ENCODE results near the gene MSANTD2. TPM values are rescaled to one million over a fixed set of nuclear protein-coding genes. Genes with fewer than 3 reads are reported as not detected.

The MSANTD2 gene
- total RNA-seq, 1 experiment from 2014 or later, result 13.2 TPM

DNA sequence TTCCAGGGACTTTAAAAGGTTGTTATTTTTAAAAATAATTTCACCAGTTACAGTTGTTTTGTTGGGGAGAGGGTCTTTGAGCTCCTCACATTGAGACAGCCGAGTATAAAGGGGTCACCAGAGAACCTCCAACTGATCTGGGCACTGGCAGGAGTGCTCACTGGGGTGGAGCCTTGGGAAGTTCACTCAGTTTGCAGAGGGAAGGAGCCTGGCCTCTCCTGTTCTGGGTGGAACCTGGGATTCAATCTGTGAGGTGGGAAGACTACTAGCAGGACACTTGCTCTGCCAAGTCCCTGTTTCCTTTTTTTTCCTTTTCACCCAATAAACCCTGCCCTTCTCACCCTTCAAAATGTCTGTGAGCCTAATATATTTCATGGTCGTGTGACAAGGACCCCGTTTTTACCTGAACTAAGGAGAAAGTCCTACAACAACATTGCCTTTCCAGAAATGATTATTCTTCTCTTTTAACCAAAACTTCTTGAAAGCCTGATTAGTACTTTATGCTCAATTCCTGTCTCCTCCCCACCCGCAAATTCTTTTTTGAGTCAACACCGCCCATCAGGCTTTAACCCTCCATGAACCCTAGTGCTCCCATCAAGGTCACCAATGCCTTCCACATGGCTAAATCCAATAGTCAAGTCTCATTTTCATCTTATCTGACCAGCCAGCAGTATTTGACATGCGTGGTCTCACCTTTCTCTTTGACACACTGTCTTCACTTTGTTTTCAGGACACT lies 22.0 kb upstream of the MSANTD2 start:
- DNase-seq (ENCODE audit: low spot score), result no peak

GRCh38 chr11:124817036-124817435 lies 16.8 kb upstream of the MSANTD2 start:
- no peak for DNase-seq (ENCODE audit: low spot score)

DNA sequence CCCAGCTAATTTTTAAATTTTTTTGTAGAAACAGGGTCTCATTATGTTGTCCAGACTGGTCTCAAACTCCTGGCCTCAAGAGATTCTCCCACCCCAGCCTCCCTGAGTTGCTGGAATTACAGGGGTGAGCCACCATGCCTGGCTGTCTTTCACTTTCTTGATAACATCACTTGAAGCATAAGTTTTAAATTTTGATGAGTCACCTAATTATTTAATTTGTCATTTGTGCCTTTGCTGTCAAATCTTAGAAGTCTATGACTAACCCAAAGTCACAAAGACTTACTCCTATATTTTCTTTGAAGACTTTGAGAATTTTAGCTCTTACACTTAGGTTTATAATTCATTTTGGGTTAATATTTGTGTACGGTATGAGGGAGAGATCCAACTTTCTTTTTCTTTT lies 14.5 kb upstream of the MSANTD2 start:
- DNase-seq (ENCODE audit: low spot score), result no peak

DNA sequence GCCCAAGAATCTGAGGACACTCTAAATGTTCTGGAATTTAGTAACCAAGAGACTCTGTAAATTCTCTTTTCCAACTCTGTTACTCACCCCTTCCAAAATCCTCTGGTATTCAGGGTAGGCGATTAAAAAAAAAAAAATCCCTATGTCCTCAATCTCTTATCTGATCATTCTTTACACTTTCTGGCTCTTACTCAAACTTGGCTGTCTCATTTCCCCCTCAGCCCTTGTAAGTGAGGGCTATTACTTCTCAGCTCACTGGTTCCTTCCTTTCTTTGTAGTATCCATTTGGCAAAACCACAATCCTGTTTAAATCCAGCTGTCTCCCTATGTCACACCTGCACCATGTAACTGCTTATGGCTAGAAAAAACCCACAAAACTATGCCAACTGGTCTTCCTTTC lies 12.7 kb upstream of the MSANTD2 start:
- DNase-seq (ENCODE audit: low spot score), result peak; percentile 29

DNA sequence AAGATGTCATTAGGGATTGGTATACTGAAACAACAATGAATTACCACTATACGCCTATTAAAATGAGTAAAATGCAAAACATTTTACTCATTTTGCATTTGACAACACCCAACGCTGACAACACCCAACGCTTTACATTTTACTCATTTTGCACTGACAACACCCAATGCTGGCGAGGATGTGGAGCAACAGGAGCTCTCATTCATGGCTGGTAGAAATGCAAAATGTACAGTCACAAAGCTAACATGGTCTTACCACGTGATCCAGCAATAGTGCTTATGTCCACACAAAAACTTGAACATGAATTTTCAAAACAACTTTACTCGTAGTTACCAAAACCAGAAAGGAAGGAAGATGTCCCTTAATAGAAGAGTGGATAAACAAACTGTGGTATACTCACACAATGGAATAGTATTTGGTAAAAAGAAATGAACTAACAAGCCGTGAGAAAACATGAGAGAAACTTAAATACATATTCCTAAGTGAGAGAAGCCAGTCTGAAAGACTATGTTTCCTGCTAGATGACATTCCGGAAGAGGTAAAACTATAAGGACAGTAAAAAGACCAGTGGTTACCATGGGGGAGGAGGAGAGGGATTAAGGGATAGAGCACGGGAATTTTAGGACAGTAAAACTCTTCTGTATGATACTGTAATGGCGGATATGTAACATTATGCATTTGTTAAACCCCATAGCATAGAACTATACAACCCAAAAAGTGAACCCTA lies 11.4 kb upstream of the MSANTD2 start:
- DNase-seq (ENCODE audit: low spot score), result no peak

DNA sequence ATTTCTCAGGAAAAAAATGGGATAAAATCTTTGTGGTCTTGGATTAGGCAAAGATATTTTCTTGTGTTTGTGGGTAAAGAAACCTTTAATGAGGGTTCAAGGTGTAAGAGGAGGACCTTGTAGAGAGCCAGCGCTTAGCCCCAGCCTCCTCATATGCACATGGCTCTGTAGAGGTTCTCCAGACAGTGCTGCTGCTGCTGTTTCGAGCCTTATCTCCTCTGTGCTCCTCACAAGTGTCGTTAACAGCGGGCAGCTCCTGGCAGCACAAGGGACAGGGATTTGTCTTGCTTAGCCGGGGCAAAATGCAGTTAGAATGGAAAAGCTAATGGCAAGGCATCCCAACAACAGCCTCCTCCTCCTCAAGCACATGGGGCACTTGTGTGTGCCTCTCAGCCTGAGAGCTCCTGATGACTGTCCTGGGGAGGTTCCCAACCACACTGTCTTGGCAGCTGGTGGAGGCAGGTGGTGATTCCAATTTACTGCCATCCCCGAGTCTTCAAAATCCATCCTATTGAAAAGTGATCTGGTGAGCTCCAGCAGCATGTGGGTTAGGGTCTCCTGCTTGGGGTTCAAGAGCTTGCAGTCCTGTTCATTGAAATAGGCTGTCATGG lies 7.6 kb upstream of the MSANTD2 start:
- DNase-seq (ENCODE audit: low spot score), result no peak

DNA sequence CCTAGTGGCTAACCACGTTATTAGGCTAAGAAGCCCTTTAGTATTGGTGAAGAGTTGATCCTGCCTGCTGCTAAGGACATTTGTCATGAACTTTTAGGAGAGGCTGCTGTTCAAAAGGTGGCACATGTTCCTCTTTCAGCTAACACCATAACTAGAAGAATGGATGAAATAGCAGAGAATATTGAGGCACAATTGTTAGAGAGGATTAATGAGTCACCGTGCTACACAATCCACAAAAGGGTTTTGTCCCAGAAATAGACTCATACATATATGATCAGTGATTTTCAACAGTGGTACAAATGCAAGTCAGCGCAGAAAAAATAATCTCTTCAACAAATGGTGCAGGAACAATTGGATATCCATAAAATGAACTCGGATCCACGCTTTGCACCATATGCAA lies 7.0 kb upstream of the MSANTD2 start:
- no peak for DNase-seq (ENCODE audit: low spot score)

- DNase-seq (ENCODE audit: low spot score), result no peak
These were observed 4.7 kb upstream of the MSANTD2 start for GRCh38 chr11:124804884-124805283.

DNA sequence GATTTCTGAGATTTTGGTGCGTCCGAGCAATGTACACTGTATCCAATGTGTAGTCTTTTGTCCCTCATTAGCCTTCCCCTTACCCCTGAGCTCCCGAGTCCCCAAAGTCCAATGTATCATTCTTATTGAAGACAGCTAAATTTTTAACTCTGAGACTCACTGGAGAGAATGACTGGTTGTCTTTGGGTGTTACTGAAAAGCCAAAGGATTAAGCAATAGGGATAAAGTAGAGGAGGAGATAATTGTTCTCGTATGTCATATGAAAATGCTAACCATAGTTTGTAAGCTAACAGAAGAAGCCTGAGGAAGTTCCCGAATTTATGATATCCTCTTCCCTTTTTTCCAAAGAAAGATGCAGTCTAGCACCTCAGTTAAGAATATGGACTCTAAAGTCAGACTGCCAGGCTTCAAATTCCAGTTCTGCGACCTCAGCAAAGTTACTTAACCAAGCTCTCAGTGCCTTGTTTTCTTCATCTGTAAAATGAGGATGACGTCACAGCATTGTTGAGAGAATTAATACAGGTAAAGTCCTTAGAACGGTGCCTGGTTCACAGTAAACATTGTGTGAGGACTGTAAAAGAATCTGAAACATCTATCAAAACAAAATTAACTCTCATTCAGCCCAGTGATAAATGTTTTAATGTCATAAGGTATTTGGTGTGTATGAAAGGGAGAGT lies 1.6 kb upstream of the MSANTD2 start:
- DNase-seq (ENCODE audit: low spot score), result no peak

GRCh38 chr11:124801014-124801413 lies 808 bp upstream of the MSANTD2 start:
- peak; percentile 22 for DNase-seq (ENCODE audit: low spot score)

- no peak for DNase-seq (ENCODE audit: low spot score)
These were observed 619 bp downstream of the MSANTD2 start for GRCh38 chr11:124799348-124800225.

DNA sequence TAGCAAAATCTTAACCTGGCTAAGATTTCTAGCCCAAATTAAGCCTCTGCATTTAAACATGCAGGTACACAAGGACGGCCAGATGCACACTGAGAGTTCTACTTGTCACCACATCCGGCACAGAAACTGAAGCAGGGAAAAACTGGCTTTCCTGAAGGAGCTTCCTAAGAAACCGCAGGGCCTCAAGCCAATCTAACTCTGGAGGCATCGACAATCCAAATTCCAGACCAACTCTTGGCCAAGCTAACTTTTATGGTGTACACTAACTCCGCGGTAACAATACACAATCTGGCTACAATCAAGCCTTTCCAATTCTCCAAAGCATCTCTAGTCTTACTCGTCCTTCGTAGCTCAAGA lies 1.2 kb downstream of the MSANTD2 start:
- DNase-seq (ENCODE audit: low spot score), result peak; percentile 88

DNA sequence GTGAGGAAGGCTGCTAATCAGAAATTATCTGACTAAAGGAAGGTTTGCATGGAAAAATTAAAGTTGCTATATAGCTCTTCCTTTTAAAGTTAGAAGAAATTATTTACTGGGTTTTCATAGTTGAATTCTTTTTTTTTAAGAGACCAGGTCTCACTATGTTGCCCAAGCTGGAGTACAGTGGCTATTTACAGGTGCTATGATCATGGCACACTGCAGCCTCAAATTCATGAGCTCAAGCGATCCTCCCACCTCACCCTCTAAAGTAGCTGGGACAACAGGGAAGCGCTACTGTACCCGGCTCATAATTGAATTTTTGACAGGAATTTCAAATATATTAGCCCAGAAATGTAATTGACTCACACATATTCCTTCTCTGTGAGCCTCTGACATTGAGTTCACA lies 3.9 kb downstream of the MSANTD2 start:
- no peak for DNase-seq (ENCODE audit: low spot score)

GRCh38 chr11:124793466-124794278 lies 6.5 kb downstream of the MSANTD2 start:
- peak; percentile 53 for DNase-seq (ENCODE audit: low spot score)

DNA sequence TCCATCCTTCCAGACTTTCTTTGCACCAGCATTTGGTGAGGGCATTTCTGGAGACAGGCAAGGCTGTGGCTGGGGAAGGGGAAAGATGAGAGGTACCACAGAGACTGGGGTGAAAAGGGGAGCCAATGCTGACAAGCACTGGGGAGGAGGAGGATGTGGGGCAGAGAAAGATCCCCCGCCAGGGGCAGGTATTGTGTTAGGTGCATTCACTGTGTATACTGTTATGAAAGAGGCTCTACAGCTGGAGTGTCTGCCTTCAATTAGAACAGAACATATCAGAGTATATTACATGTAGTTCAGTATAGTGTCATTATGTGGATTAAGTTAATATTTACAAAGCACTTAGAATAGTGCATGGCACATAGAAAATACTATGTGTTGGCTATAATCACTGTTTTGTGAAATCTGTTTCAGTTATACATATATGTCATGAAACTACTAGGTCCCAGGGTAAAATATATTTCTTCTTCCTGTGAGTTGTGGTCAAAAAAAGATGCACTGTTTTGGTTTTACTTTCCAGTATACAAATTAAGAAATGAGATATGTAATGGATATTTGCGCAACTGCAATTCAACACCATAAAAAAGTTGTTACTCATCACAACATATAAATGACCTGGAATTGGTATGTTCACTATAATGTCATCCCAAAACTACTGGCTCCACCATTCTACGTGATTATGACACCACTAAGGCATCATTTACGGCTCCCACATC lies 8.4 kb downstream of the MSANTD2 start:
- DNase-seq (ENCODE audit: low spot score), result no peak

DNA sequence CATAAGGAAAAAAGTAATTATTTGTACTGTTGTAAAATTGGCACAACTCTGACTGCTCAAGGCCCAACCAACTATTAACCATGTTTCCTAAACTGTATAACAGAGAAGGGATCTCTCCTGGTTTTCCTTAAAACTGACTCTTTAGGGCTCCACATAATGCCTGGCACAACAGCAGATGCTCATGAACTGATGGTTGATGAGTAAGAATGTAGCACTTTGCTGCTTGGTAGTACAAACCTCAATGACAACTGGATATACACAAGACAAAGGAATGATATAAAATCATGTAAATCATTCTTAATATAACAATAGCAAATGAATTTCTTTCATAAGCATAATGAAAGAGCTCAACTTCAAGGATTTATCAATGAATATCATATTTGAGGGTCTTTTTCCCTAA lies 11.7 kb downstream of the MSANTD2 start:
- DNase-seq (ENCODE audit: low spot score), result no peak

GRCh38 chr11:124784051-124784450 lies 16.2 kb downstream of the MSANTD2 start:
- no peak for DNase-seq (ENCODE audit: low spot score)

DNA sequence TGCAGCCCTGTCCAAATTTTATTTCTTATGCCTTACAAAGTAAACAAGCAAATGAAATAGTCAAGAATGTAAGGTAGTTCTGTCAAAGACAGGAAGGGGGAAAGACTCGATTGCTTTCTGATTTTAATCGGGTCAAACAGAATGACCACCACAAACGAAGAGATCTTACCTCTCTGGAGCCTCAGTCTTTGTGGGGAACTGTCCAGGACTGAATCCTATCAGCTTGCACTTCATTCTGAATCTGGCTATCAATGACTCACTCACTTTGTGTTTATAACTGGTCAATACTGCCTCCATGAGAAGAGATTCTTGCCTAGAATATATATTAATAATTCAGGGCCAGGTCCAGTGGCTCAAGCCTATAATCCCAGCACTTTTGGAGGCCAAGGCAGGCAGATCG lies 17.2 kb downstream of the MSANTD2 start:
- DNase-seq (ENCODE audit: low spot score), result no peak

DNA sequence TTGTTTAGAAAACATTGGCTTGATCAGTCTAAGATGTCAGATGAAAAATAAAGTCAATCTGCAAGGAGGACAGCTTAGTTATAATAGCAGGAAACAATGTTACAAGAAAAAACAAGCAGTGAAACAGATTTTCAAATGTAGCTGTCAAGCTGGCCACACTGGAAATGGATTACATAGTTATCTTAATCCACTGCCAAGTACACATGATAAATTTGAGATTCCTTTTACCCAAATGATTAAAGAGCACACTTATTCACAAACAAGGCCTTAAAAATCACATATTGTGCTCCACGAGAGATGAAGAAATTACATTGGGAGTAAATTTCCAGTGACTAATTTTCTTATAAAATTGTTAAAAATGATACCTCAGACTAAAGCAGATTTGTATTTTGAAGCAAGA lies 20.6 kb downstream of the MSANTD2 start:
- DNase-seq (ENCODE audit: low spot score), result no peak

GRCh38 chr11:124778281-124778680 lies 21.9 kb downstream of the MSANTD2 start:
- no peak for DNase-seq (ENCODE audit: low spot score)
